ENCODE measurements around the gene CDYL2.

DNA sequence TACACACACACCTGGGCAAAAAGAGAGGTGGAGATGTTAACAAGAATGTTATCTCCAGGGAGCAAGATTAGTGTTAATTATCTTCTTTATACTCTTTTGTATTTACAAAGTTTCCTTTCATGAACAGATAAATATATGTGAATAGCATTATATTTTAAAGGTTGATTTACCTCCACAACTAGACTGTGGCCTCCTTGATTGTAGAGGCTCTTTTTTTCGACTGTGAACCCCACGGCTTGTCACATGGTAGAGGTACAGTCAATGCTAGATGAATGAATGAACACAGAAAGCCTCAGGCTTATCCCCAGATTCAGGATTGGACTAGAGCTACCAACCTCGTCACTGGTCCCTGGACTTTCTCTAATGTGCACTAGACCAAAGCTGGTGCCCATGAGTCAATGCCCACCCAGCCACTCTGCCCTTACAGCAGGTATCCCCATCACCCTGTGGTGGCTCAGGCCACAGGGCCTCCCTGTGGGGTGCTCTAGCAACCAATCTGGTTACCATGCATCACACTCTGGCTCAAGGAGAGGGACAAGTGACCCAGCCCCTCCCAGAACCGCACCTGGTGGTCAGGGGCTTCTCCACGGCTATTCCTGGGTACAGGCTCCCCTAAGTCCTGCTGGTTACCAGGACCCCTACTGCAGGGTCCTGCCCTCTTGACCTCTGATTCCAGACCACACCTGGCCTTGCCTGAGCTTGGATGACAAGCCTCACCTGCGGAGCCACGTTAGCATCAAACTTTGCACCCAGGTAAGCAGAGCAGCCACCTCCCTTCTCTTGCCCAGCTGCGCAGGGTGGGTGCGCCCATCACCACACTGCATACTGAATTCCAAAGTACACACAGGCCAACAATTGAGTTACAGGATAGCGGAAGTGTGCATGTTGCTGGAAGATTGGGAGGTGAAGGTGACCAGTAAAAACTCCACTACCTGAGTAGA, 101.0 kb downstream of the CDYL2 start:
- TF ChIP-seq, protein P1, sequence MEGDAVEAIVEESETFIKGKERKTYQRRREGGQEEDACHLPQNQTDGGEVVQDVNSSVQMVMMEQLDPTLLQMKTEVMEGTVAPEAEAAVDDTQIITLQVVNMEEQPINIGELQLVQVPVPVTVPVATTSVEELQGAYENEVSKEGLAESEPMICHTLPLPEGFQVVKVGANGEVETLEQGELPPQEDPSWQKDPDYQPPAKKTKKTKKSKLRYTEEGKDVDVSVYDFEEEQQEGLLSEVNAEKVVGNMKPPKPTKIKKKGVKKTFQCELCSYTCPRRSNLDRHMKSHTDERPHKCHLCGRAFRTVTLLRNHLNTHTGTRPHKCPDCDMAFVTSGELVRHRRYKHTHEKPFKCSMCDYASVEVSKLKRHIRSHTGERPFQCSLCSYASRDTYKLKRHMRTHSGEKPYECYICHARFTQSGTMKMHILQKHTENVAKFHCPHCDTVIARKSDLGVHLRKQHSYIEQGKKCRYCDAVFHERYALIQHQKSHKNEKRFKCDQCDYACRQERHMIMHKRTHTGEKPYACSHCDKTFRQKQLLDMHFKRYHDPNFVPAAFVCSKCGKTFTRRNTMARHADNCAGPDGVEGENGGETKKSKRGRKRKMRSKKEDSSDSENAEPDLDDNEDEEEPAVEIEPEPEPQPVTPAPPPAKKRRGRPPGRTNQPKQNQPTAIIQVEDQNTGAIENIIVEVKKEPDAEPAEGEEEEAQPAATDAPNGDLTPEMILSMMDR (conservative IDR thresholded peaks at IDR 0.05; ENCODE audit: low read length) = no peak
- TF ChIP-seq EZH2phosphoT487 (IDR thresholded peaks at IDR 0.05; ENCODE audit: borderline replicate concordance, low read depth, low read length) = no peak
